Activated CD4-positive, alpha-beta T cell treated with anti-CD3 and anti-CD28 coated beads, Interleukin-2, amount 50 U/mL, for 4 hours (primary cell): Measurements from ENCODE around the gene PITX3.

Experiments
- DNase-seq, 2 experiments: peaks; one replicate each; pipeline ENCODE4 v3.0.0-alpha.2; 2020

PITX3 gene

GRCh38 chr10:102241444-102242117 is at the start of gene PITX3:
Gene PITX3, minus strand, starts transcription at chr10:102241512. Its CDS starts 9,432 bp downstream, at chr10:102232080.
- peak; percentile 83 to 85 for DNase-seq

DNA sequence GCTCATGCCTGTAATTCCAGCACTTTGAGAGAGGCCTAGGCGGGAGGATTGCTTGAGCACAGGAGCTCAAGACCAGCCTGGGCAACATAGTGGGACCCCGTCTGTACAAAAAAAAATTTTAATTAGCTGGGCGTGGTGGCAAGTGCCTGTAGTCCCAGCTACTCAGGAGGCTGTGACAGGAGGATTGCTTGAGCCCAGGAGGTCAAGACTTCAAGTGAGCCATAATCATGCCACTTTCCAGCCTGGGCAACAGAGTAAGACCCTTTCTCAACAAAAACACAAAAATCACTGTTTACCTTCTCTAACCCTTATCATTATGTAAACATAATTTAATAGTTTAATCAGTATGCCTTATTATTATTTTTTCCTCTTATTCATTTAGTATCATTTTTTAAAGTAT is 48.5 kb upstream of the PITX3 start:
- no peak for DNase-seq

DNA sequence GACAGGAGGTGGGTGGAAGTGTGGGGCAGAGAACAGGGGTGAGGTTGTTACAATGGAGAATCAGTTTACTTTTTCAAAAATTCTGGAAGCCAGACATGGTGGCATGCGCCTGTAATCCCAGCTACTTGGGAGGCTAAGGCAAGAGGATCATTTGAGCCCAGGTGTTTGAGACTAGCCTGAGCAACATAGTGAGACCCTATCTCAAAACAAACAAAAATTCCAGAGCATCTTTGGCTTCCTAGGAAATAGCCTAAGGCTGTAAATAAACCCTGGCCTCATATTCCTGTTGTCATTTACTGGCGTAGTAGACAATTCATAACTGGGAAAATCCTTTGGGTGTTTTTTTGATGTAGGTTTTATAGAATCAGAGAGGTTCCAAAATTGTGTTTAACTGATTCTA is 48.0 kb upstream of the PITX3 start:
- no peak for DNase-seq

DNA sequence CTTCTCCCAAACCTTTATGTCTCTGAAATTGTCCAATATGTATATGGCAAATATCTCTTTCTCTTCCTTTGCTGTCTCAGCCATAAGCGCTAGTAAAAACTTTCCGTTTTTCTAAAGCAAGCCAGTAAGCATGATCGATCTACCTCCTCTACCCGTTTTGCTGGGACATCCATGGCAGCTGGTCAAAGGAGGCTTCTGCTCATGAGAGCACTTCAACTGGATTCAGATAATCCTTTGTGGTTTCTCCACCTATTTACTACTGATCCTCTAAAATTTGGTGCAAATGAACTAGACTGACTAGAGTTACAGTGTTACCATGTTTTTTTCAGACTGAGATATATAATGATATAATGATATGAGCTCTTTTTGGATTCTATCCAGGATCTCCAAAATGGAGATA is 46.7 kb upstream of the PITX3 start:
- no peak for DNase-seq

- no peak for DNase-seq
These were observed 46.2 kb upstream of the PITX3 start for GRCh38 chr10:102287538-102287937.

GRCh38 chr10:102286216-102286615 is 44.9 kb upstream of the PITX3 start:
- DNase-seq, result no peak

DNA sequence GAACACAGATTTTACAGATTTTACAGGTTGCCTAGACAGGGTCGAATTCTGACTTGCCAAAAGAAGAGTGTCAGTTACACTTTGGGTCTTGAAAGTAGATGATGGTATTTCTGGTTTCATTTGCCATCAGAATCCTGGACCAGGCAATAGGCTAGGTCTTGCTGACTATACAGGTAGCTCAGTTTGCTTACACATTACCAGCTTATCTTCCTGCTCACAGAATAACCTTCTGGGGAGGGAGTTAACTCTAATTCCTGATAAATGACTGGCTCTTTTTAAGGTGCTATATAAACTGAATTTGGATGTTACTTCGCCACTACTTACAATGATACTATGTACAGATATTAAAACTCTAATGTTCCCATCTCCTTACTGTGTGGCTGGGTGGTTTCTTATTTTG is 43.8 kb upstream of the PITX3 start:
- DNase-seq, result no peak

GRCh38 chr10:102284531-102284930 is 43.2 kb upstream of the PITX3 start:
- no peak for DNase-seq

DNA sequence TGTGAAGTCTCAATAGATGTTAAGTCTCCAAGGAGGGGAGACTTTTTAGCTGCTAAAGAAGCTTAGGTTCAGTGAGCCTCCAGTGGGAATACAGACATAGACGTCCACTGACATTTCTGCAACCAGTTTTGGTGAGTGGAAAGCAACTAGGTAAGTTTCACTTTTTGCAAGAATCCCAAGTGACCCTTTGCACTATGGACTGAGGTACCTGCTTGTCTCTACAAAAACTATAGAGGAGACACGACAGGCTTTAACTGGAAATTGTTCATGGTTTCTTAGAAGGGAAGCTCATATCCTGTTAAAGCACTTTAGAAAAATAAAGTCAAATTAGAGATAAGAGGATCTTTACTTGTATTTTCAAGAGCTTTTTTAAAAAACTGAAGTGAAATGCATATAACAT is 42.6 kb upstream of the PITX3 start:
- DNase-seq, result no peak

GRCh38 chr10:102283488-102283887 is 42.2 kb upstream of the PITX3 start:
- DNase-seq, result no peak

GRCh38 chr10:102281102-102281487 is 39.8 kb upstream of the PITX3 start:
- no peak for DNase-seq

GRCh38 chr10:102280397-102281101 is 39.2 kb upstream of the PITX3 start:
- DNase-seq, result no peak

DNA sequence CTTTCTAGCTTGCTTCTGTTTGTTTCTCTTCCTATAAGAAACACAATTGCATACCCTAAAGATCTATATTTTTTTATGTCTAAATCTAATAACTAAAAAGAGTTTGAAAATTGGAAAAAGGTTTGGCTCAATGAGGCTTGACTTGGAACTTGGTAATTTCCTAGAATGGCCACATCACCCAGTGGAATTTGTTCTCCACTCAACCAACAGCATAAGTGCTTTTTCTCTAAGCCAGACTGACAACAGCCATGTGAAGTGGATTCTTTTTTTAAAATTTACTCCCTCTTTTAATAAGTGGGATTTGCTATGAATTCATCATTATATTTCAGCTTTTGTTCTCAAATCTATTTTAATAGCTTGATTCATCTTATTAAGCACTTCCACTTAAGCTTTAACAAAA is 37.8 kb upstream of the PITX3 start:
- DNase-seq, result no peak

DNA sequence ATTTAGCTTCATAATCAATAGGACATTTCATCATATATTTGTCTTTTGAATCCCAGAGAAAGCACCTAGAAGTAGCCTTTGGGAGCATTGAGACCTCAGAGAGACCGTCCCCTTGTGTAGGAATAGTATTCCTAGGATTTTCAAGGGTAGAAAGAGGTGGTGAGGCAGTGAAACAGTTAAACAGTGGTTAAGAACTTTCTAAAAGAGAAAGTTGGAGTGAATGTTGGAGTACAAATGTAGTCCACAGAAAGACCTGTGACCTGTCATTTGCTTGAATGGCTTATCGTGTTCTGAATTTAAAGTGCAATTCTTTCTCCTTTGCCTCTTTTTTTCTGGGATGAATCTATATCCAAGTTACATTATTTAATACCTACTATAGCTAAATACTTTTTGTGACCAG is 34.0 kb upstream of the PITX3 start:
- DNase-seq, result no peak

- DNase-seq, result no peak
These were observed 32.8 kb upstream of the PITX3 start for GRCh38 chr10:102274062-102274461.

- DNase-seq, result no peak
These were observed 27.7 kb upstream of the PITX3 start for GRCh38 chr10:102269017-102269416.

DNA sequence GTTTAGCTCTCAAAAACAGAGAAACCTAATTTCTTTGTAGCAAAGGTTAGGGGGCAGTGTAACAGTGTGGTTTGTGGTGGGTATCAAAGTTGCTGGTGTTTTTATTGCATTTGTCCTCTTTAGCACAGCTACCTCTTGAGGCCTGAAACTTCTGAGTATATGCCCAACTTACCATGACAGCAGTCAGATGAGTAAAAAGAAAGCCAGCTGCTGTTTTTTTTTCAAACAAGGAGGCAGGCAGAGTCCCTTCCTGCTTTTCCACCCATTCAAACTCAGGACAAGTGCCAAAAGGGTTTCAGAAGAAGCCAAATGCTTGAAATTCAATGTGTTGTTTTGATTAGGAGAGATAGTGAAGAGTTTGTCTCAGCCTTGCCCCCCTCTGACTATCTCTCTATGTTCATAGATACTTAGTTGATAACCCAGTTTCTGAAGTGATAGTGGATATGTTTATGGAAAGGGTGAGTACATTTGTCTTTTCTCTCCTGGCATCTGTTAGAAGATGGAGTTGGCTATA is 27.1 kb upstream of the PITX3 start:
- DNase-seq, result no peak

- DNase-seq, result no peak
These were observed 26.4 kb upstream of the PITX3 start for GRCh38 chr10:102267748-102268147.

DNA sequence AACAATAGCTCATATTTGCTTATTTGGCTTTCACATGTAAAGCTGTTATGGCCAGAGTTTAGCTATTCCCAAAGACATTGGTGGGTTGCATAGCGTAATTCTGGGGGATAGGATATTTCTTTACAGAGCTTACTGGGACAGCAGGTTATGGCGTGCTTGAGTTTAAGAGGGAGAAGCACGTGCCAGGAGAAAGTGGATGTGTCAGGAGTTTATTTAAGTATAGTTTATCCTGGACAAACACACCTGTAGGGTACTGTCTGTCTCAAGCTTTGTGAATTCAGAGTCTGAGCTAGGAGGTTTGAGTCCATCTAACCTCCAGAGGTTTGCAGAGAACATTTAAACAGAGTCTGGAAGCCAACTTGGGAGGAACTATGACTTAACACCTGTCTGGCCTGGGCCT is 25.4 kb upstream of the PITX3 start:
- no peak for DNase-seq

DNA sequence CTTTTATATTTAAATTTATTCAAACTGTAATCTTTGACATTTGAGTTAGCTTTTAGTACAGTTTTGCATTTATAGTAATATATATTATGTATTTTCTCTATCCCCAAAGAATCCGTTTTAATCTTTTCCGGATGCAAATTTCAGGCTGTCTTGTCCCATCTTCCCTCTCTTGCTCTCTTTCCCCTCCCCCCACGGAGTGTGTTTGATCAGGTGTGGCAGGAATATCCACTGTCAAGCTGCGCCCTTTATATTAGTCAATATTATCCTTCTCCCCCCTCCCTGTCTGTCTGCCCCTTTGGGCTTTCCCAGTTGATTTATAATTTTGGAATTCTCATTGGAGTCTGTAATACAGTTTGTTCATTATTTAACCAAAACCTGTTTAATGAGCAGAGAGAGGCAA is 23.1 kb upstream of the PITX3 start:
- DNase-seq, result no peak

DNA sequence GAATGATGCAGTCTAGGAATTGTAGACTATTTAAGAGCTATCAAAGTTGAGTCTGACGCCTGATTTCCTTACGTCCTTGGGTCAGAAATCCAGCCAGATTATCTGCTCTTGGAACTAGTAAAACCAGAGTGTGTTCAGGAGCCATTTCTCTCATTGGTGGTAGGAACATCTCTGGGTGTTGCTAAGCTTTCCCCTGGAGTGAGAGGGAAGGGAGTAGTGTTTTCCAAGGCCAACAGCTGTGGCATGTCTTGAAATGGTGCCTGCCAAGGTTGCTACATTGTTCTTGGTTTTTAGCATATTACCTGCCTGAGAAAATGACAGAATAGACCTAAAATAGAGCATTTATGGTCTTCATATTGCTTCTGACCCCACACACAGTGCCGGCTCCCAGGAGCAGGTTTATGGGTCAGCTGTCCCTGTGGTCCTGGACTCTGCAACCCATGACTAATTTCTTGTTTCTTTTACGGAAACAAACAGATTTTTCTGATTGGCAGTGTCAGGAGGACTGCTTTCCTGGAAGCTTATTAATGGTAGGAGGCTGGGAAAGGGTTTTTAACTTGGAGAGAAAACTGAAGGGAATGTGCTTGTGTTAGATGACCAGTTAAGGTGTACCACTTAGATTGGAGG is 21.5 kb upstream of the PITX3 start:
- DNase-seq, result no peak

- no peak for DNase-seq
These were observed 20.5 kb upstream of the PITX3 start for GRCh38 chr10:102261842-102262241.

DNA sequence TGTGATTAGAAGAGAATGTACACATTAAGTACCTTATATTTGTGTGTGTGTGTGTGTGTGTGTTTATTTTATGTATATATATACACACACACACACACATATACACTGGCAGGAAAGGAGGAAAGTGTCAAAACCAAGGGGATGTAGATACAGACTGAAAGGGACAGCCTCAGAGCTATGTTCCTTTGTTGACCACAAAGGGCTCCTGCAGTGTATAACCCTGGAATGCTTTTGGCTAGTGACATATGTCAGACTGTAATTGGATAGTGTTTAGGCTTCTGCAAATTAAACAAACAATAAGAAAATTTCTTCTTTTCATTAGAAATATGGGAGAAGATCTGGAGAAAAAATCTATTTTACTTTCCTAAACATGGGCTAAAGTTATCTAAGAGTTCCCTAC is 19.9 kb upstream of the PITX3 start:
- DNase-seq, result no peak

DNA sequence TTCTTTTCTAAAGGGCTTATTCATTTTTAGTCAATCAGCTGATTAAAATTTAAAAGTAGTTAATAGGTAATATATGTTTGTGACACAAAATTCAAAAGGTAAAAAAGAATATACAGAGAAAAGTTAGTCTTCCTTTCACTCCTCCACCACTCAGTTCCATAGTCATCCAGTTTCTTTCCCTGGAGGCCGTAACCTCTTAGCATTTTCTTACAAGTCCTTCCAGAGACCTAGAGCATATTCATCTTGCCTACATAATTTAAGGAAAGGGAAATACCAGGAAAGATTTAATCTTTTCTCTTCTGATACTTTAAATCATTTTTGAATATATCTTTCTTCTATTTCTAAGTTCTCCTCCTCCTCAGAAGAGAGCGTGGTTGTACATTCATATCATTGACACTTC is 14.1 kb upstream of the PITX3 start:
- no peak for DNase-seq
